ENCODE data around the gene ADARB2.

- TF ChIP-seq, protein P1, sequence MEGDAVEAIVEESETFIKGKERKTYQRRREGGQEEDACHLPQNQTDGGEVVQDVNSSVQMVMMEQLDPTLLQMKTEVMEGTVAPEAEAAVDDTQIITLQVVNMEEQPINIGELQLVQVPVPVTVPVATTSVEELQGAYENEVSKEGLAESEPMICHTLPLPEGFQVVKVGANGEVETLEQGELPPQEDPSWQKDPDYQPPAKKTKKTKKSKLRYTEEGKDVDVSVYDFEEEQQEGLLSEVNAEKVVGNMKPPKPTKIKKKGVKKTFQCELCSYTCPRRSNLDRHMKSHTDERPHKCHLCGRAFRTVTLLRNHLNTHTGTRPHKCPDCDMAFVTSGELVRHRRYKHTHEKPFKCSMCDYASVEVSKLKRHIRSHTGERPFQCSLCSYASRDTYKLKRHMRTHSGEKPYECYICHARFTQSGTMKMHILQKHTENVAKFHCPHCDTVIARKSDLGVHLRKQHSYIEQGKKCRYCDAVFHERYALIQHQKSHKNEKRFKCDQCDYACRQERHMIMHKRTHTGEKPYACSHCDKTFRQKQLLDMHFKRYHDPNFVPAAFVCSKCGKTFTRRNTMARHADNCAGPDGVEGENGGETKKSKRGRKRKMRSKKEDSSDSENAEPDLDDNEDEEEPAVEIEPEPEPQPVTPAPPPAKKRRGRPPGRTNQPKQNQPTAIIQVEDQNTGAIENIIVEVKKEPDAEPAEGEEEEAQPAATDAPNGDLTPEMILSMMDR (IDR thresholded peaks at IDR 0.05; ENCODE audit: low read depth, low read length, missing input control): no peak
- no peak for TF ChIP-seq JUND (IDR thresholded peaks at IDR 0.05)
- TF ChIP-seq MAX (IDR thresholded peaks at IDR 0.05): no peak
- TF ChIP-seq ATF3 (IDR thresholded peaks at IDR 0.05): no peak
These were observed 584.7 kb downstream of the ADARB2 start for GRCh38 chr10:1152386-1153250.
